NCI-H2171 (cell line): ENCODE data around the gene COMP.

ENCODE experiments used
- DNase-seq: peaks from one replicate; lab custom pipeline; 2025; lab: John Stamatoyannopoulos, UW

COMP gene

GRCh38 chr19:18803550-18804138, 12.5 kb upstream of the COMP start:
- DNase-seq: no peak

GRCh38 chr19:18802354-18802753, 11.2 kb upstream of the COMP start:
- DNase-seq: no peak

- DNase-seq: no peak
Measured at GRCh38 chr19:18800636-18801035, 9.5 kb upstream of the COMP start.

GRCh38 chr19:18800079-18800478, 9.0 kb upstream of the COMP start:
- no peak for DNase-seq

GRCh38 chr19:18799389-18799970, 8.4 kb upstream of the COMP start:
- no peak for DNase-seq

- no peak for DNase-seq
Measured at GRCh38 chr19:18798384-18799352, 7.6 kb upstream of the COMP start.

- DNase-seq: no peak
Measured at GRCh38 chr19:18796239-18796638, 5.1 kb upstream of the COMP start.

GRCh38 chr19:18795540-18795939, 4.4 kb upstream of the COMP start:
- DNase-seq: no peak

GRCh38 chr19:18794692-18795091, 3.6 kb upstream of the COMP start:
- DNase-seq: no peak

GRCh38 chr19:18794029-18794313, 2.9 kb upstream of the COMP start:
- DNase-seq: no peak

GRCh38 chr19:18793144-18794028, 2.3 kb upstream of the COMP start:
- no peak for DNase-seq

- DNase-seq: no peak
Measured at GRCh38 chr19:18792661-18793060, 1.6 kb upstream of the COMP start.

GRCh38 chr19:18791315-18791678, 192 bp upstream of the COMP start:
- DNase-seq: no peak

- no peak for DNase-seq
Measured at GRCh38 chr19:18789883-18790565, 1.1 kb downstream of the COMP start.

- no peak for DNase-seq
Measured at GRCh38 chr19:18789422-18789869, 1.7 kb downstream of the COMP start.

GRCh38 chr19:18788529-18789421, 2.3 kb downstream of the COMP start:
- no peak for DNase-seq

GRCh38 chr19:18785179-18786124, 5.7 kb downstream of the COMP start:
- DNase-seq: peak; percentile 49

GRCh38 chr19:18784786-18785120, 6.4 kb downstream of the COMP start:
- no peak for DNase-seq

GRCh38 chr19:18783958-18784785, 6.9 kb downstream of the COMP start:
- no peak for DNase-seq
